ENCODE results near the gene SCYGR1.
"Not testable (repeated sequence)": the region's sequence is repeated elsewhere in the genome, so short reads cannot be mapped to it uniquely, and the experiment has no call there.

SCYGR1 gene

GRCh38 chr2:227370791-227371312, 16.9 kb downstream of the SCYGR1 start:
- no peak for DNase-seq (ENCODE audit: low read depth in 3 of 3)

DNA sequence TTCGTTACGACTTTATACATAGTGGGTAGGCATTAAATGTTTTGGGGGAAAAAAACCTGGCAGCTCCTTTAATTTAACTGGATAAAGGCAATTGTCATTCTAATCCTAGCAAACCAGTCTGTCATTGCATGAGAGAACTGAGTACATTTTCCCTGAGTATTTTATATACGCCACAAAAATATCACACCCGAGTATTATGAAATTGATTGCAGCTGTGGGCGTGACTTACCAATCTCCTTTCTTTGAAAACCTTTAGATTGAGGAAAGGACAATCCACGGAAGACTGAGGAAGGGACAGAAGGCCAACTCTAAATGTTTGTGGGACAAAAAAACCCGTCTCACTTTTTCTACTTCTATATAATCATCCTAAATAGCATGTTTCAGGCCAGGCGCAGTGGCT, 17.7 kb downstream of the SCYGR1 start:
- DNase-seq (ENCODE audit: low read depth in 3 of 3): no peak

GRCh38 chr2:227368574-227368973, 19.2 kb downstream of the SCYGR1 start:
- DNase-seq (ENCODE audit: low read depth in 3 of 3): no peak

DNA sequence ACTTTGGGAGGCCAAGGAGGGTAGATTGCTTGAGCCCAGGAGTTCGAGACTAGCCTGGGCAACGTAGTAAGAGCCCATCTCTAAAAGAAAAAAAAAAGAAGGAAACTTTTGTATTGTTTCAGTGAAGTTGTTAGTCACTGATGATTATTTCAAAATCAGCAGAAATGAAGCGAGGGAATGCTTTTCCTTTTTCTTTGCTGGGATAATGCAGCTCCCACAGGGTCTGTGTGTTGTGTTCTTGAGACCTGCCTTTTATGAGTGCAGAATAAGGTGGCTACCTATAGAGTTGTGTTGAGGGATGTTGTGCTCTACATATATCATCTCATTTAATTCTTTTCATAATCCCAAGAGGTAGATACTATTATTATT, 20.3 kb downstream of the SCYGR1 start:
- no peak for DNase-seq (ENCODE audit: low read depth in 3 of 3)

- DNase-seq (ENCODE audit: low read depth in 3 of 3): no peak
Observed at GRCh38 chr2:227366769-227367426, 20.9 kb downstream of the SCYGR1 start.

GRCh38 chr2:227365833-227366232, 21.9 kb downstream of the SCYGR1 start:
- DNase-seq (ENCODE audit: low read depth in 3 of 3): no peak

GRCh38 chr2:227364585-227365263, 23.0 kb downstream of the SCYGR1 start:
- DNase-seq (ENCODE audit: low read depth in 3 of 3): not testable (repeated sequence)

GRCh38 chr2:227363756-227364155, 24.0 kb downstream of the SCYGR1 start:
- no peak for DNase-seq (ENCODE audit: low read depth in 3 of 3)

- DNase-seq (ENCODE audit: low read depth in 3 of 3): no peak
Observed at GRCh38 chr2:227360351-227360750, 27.4 kb downstream of the SCYGR1 start.

DNA sequence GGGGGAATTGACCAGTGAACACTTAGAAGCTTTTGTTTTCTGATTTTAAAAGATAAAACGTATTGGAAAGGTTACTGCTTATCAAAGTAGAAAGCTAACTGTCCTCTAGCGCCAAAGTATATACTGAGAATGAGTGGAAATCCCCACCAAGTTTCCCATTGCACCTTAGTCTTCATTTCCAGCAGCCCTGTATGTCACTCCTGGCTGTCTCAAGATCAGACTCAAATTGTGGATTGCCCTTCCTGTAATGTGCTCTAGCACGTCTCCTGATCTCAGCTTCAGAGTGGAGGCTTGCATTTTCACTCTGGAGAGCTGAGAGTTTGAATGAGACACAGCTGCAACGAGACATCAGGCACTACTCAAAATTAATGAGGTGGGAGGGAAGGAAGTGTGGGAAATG, 36.1 kb downstream of the SCYGR1 start:
- no peak for DNase-seq (ENCODE audit: low read depth in 3 of 3)

DNA sequence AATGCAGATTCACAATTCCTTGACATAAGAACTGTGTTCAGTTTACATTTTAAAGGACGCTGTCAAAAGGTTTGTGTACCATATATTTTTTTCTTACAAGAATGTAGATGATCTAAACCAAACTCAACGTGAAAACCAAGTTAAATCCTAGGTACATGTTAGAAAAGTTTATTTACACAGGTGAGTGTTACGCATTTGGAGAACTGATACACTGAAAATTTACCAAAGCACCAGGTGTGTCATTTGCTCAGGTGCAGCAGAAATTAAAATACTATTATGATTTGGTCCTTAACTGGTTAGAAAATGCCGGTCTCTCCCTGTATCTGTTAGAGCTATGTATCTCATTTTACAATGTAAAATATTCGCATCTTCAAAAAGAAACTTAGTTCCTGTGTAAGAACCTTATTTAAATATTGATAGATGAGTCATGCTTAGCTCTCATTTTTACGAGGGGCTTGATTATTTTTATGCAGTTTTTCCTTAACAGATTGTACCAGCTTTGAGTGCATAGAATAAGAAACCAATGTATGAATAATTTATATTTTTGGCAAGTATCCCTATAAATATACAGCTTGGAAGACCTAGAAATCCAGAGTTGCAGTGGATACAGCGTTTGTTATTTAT, 37.6 kb downstream of the SCYGR1 start:
- DNase-seq (ENCODE audit: low read depth in 3 of 3): no peak

- no peak for DNase-seq (ENCODE audit: low read depth in 3 of 3)
Observed at GRCh38 chr2:227348324-227348723, 39.4 kb downstream of the SCYGR1 start.

DNA sequence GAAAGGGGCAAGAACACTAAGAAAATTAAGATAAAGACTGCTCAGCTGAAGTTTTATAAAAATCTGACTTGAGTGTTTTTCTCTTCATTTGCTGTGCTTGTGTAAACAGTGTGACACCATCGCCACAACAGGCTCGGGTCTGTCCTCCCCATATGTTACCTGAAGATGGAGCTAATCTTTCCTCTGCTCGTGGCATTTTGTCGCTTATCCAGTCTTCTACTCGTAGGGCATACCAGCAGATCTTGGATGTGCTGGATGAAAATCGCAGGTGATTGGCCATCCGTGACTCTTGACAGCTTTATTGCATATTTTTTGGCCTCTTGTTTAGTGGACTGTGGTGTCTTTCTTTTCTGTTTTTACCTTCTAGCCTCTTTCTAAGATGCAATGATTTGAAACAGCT, 40.6 kb downstream of the SCYGR1 start:
- no peak for DNase-seq (ENCODE audit: low read depth in 3 of 3)

- DNase-seq (ENCODE audit: low read depth in 3 of 3): no peak
Observed at GRCh38 chr2:227344231-227344630, 43.5 kb downstream of the SCYGR1 start.

DNA sequence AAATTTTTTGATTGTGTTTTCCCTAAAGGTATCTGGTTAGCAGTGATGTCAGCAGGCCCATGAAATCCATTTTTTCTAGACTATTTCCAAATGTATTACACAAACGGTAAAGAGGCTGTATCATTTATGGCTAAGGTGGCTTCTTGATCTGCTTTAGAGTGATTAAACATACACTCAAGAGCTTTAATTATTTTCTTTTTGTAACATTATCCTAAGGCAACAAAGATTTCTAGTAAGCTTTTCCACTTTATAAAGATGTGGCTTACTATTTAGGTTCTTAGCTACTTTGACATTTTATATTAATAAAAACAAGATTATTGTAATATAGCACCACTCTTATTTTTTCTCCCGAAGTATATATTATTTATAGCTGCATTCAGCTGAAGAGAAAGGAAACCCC, 46.2 kb downstream of the SCYGR1 start:
- DNase-seq (ENCODE audit: low read depth in 3 of 3): no peak

DNA sequence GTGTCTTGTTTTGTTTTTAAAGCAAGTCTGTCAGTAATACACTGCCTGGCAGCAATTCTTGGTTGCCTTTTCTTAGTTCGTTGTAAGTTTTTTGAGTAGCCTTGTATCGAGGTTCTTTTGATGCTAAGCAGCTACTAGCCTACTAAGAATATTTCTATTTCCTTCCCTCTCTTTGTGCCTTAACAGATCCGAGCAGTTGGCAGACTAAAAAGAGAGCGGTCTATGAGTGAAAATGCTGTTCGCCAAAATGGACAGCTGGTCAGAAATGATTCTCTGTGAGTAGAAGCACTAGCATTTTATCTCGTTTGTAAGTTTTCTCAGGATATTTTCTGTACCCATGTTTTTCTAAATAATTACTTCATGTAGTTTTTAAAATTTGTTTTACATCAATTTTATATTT, 47.6 kb downstream of the SCYGR1 start:
- no peak for DNase-seq (ENCODE audit: low read depth in 3 of 3)

DNA sequence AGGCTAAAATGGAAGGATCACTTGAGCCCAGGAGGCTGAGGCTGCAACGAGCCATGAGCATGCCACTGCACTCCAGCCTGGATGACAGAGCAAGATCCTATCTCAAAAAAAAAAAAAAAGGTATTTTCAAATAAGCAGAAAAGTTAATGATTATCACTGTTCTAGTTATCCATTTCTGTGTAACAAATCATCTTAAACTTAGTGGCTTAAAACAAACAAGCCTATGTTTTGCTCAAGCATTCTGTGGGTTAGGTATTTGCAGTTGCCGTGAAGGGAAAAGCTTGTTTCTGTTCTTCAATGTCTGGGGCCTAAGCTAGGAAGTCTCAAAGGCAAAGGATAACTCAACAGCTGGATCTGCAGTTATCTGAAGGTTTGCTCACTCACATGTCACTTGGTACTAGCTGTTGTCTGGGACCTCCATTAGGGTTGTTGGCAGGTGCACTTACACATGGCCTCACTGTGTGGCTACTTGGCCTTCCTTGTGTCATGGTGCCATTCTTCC, 48.6 kb downstream of the SCYGR1 start:
- no peak for DNase-seq (ENCODE audit: low read depth in 3 of 3)

Measured in stimulated activated CD4-positive, alpha-beta T cell treated with anti-CD3 and anti-CD28 coated beads, TNF-alpha, amount 100 ng/mL, for 24 hours (primary cell).